Fibroblast of mammary gland (primary cell): ENCODE data around the gene HACD4.

Experiments
- DNase-seq: peaks from one replicate; pipeline ENCODE4 v3.0.0-alpha.2; 2010; ENCODE audit warnings: low read depth
- H3K4me3 ChIP-seq: 2 replicates; pipeline ENCODE4 v1.5.1; 2011; ENCODE audit warnings: low read depth, mild to moderate bottlenecking, low read length, moderate library complexity; ENCODE audit not compliant: control insufficient read depth
- TF ChIP-seq, protein P1 (sequence below): conservative IDR thresholded peaks from 2 replicates; pipeline ENCODE4 v1.5.1; 2011; ENCODE audit warnings: low read depth, low read length, inconsistent platforms; ENCODE audit not compliant: control insufficient read depth, insufficient read depth

HACD4 gene

DNA sequence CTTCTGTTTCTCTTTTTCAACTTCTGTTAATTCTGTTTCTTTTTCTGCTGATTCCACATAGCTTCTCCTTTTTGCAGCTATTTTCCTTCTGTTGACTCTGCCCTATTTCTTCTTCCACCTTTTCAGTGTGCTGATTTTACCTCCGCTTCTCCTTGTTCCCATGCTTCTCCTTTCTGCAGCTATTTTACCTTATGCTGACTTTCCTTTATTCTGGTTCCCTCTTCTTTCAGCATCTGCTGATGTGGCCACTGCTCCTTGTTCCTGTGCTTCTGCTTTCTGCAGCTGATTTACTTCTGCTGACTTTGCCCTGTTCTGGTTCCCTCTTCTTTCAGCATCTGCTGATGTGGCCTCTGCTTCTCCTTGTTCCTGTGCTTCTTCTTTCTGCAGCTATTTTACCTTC, 58.8 kb downstream of the HACD4 start:
- H3K4me3 ChIP-seq = no peak overlapping the region
- TF ChIP-seq, protein P1, sequence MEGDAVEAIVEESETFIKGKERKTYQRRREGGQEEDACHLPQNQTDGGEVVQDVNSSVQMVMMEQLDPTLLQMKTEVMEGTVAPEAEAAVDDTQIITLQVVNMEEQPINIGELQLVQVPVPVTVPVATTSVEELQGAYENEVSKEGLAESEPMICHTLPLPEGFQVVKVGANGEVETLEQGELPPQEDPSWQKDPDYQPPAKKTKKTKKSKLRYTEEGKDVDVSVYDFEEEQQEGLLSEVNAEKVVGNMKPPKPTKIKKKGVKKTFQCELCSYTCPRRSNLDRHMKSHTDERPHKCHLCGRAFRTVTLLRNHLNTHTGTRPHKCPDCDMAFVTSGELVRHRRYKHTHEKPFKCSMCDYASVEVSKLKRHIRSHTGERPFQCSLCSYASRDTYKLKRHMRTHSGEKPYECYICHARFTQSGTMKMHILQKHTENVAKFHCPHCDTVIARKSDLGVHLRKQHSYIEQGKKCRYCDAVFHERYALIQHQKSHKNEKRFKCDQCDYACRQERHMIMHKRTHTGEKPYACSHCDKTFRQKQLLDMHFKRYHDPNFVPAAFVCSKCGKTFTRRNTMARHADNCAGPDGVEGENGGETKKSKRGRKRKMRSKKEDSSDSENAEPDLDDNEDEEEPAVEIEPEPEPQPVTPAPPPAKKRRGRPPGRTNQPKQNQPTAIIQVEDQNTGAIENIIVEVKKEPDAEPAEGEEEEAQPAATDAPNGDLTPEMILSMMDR = no peak
- no peak for DNase-seq

DNA sequence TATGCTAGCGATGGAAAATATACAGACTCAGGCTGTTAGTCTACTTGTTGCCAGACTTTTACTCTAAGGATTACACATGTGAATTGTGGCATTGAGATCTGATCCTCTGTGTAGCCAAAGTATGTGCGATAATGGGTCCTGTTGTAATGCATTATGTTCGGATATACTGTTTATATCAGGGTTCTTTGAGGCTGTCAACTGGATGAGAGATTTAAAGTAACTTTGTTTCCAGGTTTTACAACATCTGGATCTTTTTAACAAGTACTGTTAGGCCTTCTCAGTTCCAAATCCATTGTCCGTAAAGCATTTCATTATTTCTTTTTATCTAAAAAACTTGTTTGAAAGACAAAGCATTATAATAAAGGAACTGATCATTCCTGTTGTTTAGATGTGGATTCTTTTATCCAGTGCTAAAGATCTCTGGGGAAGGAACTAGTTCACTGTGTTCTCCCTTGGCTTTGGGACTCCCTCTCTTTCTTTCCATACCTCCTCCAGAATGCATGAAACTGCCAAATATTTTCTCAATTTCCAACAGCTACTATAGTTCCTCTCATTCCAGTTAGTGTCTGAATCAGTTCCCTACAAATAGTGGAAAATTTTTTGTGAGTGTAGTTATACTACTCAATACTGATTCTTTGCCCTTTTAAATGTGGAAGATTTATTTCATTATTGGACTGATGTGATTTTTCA, 68.8 kb downstream of the HACD4 start:
- TF ChIP-seq, protein P1 = no peak
- no peak for DNase-seq
- H3K4me3 ChIP-seq = no peak overlapping the region

DNA sequence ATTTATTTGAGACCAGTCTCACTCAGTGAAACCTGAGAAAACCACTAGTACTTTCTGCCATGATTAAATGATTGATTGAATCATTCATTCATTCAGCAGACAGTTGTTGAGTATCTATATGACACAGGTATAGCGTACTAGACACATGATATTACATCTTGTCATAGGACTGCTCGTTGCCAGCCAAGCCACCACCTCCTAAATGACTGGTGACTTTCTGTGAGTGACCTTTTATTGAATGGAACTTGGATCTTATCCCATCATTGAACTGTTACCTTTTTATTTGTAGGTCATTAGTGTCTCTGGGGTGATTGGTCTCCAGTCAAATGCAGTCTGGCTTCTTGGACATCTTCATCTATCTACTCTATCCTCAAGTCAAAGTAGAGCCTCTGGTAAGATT, 80.7 kb downstream of the HACD4 start:
- TF ChIP-seq, protein P1 = no peak
- H3K4me3 ChIP-seq = no peak overlapping the region
- DNase-seq = no peak
